Activated CD8-positive, alpha-beta memory T cell treated with anti-CD3 and anti-CD28 coated beads for 36 hours (primary cell): ENCODE data around the gene TCF15. TPM values are rescaled to one million over a fixed set of nuclear protein-coding genes. Genes with fewer than 3 reads are reported as not detected.

Experiments used
- CTCF ChIA-PET: fragments of 350-600 bp; sonication (Branson Sonifier 250); formaldehyde crosslinking; loops from one replicate; lab custom pipeline; 2021; ENCODE audit warnings: antibody characterized with exemption; lab: Charles Lee
- POLR2A ChIA-PET: fragments of 350-600 bp; sonication (Branson Sonifier 250); formaldehyde crosslinking; loops from one replicate; lab custom pipeline; 2021; ENCODE audit warnings: antibody characterized with exemption; lab: Charles Lee
- total RNA-seq, 2 experiments: library from RNA; stranded (reverse); gene quantifications; one replicate each; pipeline ENCODE4 v1.2.3, GENCODE V29; 2021

The TCF15 gene
- total RNA-seq, 2 experiments from 2014 or later = not detected

DNA sequence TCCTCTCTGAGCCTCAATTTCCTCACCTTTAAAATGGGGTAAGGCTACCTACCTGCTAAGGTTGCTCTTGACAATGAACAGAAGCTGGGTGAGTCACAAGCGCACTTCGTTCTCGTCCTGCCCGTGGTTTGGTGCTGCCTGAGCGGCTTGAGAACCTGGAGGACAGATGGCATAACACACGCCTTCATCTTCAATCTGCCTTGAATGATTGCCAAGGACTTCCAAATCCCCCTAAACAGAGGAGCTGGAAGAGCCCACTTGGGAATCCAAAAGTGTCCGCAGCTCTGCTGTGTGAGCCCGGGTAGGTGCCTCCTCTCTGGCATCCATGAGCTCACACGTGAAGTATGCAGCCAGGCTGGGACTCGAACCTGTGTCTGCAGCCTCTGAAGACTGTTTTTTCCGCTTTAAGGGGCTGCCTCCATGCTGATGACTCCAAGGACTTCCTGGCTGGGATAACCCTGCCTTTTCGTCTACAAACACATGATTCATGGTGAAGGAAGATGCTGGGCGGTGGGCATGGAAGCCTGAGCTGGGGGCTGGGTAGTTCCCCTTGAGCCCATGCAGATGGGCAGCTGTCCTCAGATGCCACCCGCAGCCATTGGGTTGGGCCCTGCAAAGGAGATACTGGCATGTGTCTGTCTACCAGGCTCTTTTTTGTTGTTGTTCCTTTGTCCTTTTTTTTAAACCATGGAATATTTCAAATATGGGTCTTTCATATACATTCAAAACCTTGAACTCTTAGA lies 41.3 kb downstream of the TCF15 start:
- CTCF ChIA-PET = interaction anchor here (0.9 kb wide), 1 partner anchor 77 kb away, joined by 4 read pairs; no protein-coding TSS in a partner anchor
- POLR2A ChIA-PET = no interaction called here

DNA sequence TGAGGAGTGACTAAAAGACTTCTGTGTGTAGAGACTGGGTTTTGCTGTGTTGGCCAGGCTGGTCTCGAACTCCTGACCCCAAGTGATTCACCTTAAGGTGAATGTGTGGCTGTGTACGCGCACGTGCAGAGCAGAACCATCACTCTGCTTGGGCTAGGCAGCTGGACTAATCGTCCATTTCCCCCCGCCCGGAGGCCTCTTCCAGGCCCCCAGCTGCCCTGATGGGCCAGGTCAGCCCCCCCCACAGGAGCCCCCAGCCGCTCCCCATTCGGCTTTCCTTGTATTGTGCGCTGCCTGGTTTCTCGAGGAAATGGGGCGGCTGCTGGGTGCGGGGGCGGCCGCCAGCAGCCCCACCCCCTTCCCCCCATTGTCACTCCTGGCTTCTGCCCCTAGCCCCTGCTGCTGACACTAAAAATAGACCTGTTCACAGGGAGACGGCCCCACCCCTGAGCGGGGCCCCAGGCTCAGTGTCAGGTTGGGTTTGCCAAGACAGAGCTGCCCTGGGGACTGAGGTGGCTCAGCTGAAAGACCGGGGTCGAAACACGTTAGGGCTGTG lies 41.9 kb downstream of the TCF15 start:
- POLR2A ChIA-PET = no interaction called here

DNA sequence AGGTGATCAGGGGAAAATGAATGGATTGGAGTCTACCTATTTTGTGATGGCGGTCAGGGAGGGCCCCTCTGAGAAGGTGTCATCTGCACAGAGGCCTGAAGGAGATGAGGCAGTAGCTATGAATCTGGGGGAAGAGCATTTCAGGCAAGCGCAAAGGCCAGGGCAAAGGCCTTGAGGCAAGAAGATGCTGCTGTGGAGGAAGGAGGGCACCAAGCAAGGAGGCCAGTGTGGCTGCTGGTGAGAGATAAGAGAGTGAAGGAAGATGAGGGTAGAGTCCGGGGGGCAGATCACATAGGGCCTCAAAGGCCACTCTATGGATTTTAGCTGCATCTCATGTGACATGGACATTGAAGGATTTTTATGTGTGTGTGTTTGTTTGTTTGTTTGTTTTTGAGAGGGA lies 45.9 kb downstream of the TCF15 start:
- ChIA-PET POLR2A (no interaction called here), CTCF (no interaction called here)

More for the DNA sequence above, 41.9 kb downstream of the TCF15 start:
- CTCF ChIA-PET = interaction anchor here (0.9 kb wide), 1 partner anchor 77 kb away, joined by 4 read pairs; no protein-coding TSS in a partner anchor

DNA sequence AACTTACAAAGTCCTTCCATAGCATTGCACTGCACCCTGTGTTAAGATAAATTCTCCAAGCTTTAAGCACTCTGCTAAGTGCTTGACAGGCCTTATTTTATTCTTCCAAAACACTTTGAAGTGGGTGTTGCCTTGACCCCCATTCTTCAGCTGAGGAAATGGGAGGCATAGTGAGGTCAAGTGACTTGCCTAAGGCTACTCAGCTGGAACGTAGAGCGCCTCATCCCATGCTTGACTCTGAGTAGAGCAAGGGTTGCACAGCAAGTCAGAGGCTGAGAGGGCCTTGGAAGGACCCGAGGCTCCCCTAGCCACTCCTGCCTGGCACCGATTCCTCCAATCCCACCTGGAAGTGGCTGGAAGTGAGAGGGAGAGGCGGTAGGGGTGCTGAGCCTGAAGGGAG lies 46.9 kb downstream of the TCF15 start:
- CTCF ChIA-PET = interaction anchor here (1.3 to 1.9 kb wide), 3 partner anchors 79 to 176 kb away, joined by 3 to 9 read pairs (median 6); no protein-coding TSS in a partner anchor
- POLR2A ChIA-PET = no interaction called here

DNA sequence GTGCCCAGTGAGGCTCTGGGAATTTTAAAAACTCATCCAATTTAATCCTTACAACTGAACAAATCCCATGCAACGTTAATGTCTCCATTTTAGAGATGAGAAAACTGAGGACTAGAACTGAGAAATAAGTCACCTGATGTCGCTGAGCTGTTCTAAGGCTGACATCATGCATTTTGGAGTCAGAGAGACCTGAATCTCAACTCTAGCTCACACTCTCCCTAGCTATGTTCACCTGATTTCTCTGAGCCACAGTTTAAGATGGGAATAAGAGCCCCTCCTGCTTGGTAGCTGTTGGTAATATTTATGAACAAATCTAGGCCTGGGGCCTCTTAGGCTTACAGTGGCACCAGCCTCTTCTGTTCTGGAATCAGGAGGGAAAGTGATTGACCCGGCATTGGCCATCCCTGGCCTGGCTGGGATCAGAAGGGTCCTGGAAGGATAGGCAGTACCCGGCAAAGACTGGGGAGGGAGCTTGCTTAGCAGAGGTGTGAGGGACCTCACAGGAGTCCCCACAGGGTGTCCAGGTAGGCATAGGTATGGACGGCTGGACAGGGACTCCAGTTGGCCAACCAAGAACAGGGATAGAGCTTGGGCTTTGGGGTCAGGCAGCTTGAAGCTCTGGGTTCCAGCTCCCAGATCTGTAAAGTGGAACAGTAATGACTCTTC lies 47.7 kb downstream of the TCF15 start:
- ChIA-PET POLR2A (no interaction called here), CTCF (interaction anchor here (1.3 to 1.9 kb wide), 3 partner anchors 80 to 177 kb away, joined by 3 to 9 read pairs (median 6); no protein-coding TSS in a partner anchor)

DNA sequence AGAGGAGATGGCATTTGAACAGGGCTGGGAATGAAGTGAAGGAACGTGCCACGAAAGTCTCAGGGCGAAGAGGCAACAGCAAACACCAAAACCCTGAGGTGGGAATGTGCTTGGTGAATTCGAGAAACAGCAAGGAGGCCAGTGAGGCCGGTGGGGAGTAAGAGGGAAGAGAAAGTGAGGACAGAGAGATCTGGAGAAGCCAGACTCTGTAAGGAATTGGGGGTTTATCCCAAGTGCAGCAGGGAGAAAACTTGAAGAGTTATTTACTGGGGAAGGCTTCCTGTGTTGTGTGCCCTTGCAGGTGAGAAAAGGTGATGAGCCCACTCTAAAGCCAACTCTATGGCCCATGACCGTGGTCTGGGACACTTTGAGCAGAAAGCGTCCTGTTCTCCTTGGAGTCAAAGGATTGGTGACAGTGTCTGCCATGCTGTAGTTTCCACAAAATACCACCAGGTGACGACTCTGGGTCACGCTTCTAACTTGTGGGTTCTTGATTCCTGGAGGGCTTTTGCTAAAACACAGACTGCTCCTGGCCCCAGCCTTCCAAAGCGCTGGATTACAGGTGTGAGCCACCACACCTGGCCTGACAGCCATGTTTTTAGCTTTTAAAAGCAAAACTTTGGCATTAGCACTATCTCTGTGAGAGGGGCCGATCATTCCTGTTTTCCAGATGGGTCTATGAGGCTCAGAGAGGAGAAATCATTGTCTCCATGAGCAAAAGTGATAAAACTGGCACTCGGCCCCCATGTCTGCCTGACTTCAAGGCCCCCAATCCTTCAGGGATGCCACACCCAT lies 48.5 kb downstream of the TCF15 start:
- POLR2A ChIA-PET = no interaction called here
- CTCF ChIA-PET = interaction anchor here (1.3 to 1.9 kb wide), 4 partner anchors 81 to 177 kb away, joined by 3 to 10 read pairs (median 4); no protein-coding TSS in a partner anchor

DNA sequence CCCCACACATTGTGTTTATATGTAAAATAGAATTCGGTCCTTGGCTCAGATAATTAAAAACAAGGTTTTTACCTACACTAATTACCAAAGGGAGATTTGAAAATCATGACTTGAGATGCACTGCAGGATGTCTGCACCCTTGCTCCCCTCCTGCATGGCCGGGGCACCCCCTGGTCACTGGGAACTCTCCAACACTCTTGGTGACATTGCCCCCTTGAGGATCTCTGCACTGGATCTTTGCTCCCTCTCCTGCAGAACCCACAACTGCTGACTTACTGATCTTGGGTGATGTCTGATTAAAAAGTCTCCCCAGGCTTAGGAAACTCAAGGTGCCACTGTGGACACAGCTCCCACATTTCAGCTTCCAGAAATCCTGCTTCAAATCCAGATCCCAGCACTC lies 49.4 kb downstream of the TCF15 start:
- ChIA-PET POLR2A (no interaction called here), CTCF (interaction anchor here (1.3 to 1.6 kb wide), 2 partner anchors 85 to 162 kb away, joined by 3 to 10 read pairs; no protein-coding TSS in a partner anchor)

DNA sequence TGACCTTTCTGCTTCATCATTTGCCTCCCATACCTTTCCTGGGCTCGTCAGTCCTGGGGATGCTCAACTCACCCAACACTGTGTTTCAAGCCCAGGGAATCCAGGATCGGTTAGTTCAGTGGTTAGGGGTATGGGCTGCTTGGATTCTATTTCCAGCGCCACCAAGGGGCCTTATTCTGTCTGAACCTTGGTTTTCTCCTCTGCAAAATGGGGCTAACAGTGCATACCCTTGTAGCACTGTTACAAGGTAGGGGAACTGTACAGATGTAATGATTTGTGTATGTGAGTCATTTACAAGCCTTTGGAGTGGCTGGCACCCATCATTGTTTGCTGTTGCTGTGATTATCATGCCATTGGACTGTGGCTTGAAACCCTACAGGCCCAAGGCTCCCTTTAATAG lies 52.0 kb downstream of the TCF15 start:
- CTCF ChIA-PET = no interaction called here
- POLR2A ChIA-PET = no interaction called here

DNA sequence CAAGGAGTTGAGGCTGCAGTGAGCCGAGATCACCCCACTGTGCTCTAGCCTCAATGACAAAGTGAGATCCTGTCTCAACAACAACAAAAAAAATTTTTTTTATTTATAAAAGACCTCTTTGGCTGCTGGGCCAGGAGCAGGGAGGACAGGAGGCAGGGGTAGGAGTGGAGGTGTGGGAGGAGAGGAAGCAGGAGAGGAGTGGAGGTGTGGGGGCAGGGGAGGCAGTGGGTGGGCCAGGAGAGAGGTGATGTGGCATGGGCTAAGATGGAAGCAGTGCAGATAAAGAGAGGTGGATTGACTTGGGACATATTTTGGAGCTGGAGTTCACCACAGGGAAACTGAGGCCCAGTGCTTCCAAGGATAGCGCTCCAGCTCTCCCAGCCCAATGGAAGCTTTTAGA lies 53.1 kb downstream of the TCF15 start:
- ChIA-PET POLR2A (no interaction called here), CTCF (no interaction called here)

DNA sequence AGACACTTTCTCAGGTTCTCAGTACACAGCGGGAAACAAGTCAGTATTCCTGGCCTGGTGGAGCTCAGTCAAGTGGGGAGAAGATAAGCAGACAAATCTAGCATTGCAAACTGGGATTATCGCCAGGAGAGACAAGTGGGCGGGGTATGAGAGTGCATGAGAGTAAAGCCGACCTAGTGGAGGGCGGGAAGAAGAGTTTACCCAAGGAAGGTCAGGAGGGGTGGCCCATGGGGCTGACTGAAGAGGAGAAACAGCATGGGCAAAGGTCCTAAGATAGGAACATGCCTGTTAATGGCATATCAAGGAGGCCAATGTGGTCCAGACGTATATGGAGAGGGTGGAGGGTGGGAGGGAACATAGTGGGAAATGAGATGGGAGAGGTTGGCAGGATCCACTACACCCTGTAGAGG lies 54.1 kb downstream of the TCF15 start:
- CTCF ChIA-PET = no interaction called here

More for the DNA sequence above, 54.1 kb downstream of the TCF15 start:
- POLR2A ChIA-PET = no interaction called here

Other genes starting within 250 kb of the TCF15 start
- gene TRIB3, start 229.5 kb downstream of the TCF15 start, total RNA-seq = 10 to 100 TPM; 35.9 to 36.7 TPM
- gene RBCK1, start 202.0 kb downstream of the TCF15 start, total RNA-seq = 10 to 100 TPM; 90.9 to 94.0 TPM
- 10 to 100 TPM; 25.0 to 25.1 TPM for gene TBC1D20, start 147.8 kb downstream of the TCF15 start, total RNA-seq
- gene CSNK2A1, start 66.5 kb downstream of the TCF15 start, total RNA-seq = 100 to 1,000 TPM; 173 to 179 TPM
- gene SRXN1, start 42.9 kb upstream of the TCF15 start, total RNA-seq = 10 to 100 TPM; 27.9 to 28.2 TPM
- gene SCRT2, start 65.5 kb upstream of the TCF15 start, total RNA-seq = not detected
- gene SLC52A3, start 158.2 kb upstream of the TCF15 start, total RNA-seq = not detected
- 10 to 100 TPM; 13.2 to 14.1 TPM for gene FAM110A, start 223.4 kb upstream of the TCF15 start, total RNA-seq